Measurements from ENCODE around the gene CCDC136. TPM values are rescaled to one million over a fixed set of nuclear protein-coding genes. Genes with fewer than 3 reads are reported as not detected.

CCDC136 gene
- total RNA-seq = 0.33 and 1.6 TPM in 2 replicates

DNA sequence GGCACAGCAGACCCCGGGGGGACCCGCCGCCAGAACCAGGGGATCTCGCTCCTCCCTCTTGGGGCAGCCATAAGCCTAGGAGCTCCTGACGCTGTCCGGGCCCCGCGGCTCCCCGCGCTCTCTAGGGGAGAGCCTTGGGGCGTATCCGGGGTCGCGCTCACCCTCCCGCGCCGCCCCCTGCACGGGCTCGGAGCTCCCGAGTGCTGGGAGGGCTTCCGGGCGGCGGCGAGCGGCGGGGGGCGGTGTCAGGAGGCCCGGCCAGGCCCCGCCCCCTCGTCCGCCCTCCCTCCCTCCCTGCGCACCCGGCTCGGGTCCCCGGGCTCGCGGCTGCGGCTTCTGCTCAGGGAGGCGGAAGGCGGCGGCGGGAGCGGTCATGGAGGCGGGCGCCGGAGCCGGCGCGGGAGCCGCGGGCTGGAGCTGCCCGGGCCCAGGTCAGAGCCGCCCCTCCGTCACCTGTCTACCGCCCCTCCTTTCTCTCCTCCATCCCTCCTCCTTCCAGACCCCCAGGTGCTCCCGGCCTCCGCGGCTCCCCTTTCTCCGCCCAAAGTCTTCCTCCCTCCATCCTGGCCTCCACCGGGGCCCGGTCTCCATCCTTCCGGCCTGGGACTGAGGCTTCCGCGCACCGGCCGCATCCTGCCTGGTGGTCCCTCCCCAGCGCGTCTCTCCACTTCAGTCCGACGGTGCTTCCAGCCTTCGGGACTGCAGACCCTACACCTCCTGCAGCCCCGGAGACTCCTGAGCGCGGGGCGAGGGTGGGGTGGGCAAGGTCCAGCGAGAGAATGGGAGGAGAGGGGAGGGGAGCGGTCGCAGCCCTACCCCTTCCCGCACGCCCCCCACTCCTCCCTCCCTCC is at the start of gene CCDC136:
TSS of gene CCDC136 (plus strand) at position 848 of the 851 bp plus-strand sequence. CDS start 444 bp downstream, outside the sequence.

DNA sequence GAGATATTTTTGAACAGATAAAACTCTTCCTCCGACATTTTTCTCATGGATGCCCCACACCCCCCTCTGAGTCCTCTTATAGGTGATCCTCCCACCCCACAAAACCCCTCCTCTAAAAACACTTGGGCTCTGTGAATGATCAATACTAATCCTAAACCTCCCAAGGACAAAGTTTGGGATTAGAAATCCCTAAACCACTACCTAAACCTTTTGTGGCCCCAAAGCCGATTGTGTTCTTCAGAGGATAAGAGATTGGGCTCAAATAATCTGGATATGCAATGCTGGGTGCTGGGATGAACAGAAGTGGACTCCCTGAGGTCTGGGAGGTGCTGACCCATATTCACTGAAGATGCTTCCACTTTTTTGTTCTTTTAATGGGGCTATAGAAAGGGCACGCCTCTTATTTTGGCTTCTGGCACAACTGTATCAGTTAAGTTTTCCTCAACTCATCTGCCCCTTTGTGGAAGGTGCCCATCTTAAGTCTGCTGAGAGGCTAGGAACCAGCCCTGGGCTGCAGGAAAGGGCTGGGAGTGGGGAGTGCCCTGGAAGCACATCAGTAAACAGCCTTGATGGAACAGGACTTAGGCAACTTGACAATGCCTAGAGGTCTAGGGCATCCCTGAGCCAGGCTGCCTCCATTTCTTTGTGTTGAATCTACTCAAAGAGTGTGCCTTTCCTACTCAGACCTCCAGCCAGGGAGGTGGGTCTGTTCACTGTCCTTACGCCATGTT is 15.9 kb upstream of the CCDC136 start, which contains the start of gene OPN1SW:
TSS of gene OPN1SW (minus strand) at position 51 of the 731 bp plus-strand sequence. CDS start at position 38, 13 bp downstream.

DNA sequence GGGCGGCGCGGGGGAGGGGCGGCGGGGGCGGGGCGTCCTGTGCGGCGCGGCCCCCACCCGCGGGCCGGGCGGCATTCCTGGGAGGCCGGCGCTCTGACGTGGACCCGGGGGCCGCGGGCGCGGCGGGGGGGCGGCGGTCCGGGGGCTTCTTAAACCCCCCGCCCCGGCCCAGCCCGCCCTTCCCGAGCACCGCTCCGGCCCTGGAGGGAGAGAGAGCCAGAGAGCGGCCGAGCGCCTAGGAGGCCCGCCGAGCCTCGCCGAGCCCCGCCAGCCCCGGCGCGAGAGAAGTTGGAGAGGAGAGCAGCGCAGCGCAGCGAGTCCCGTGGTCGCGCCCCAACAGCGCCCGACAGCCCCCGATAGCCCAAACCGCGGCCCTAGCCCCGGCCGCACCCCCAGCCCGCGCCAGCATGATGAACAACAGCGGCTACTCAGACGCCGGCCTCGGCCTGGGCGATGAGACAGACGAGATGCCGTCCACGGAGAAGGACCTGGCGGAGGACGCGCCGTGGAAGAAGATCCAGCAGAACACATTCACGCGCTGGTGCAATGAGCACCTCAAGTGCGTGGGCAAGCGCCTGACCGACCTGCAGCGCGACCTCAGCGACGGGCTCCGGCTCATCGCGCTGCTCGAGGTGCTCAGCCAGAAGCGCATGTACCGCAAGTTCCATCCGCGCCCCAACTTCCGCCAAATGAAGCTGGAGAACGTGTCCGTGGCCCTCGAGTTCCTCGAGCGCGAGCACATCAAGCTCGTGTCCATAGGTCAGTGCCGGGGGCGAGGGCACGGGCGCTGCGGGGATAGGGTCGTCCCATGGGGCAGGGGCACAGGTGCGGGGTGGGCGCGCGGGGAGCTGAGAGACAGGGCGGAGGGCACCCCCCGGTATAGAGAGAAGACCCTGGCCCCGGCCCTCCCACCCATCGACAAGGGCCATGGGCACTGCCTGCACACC is 38.7 kb downstream of the CCDC136 start, which contains the start of gene FLNC:
TSS of gene FLNC (plus strand) at position 176 of the 947 bp plus-strand sequence. CDS start at position 408, 232 bp downstream.

DNA sequence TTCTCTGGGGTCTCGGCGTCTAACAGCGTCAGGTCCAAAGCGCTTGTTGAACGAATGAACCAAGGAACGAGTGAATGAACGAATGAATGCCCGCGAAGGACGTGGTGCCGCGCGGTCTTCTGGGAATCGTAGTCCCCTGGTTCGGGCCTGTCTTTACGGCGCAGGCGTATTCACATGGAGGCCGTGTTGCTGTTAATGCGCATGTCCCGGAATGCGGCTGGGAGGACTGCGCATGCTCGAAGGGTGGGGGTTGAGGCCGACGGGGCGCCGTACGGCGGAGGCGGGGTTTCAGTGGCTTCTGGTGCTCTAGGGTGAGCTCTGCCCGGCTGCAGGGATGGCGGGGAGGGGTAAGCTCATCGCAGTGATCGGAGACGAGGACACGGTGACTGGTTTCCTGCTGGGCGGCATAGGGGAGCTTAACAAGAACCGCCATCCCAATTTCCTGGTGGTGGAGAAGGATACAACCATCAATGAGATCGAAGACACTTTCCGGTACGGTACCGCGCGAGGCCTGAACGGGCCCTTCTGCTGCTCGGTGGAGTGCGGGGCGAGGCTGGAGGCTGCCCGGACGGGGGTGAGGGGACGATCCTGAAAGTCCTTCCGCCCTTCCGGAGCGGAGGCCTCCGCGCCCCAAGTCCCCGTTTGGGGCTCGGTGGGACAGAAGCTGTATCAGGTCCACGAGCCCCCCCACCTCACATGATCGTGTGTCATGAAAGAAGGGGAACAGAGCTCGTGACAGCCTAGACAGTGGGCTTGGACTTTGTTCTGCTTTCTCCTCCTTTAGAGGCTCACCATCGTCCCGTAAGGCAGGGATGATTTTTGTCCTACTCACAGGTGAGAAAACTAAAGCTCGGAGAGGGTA is 71.0 kb downstream of the CCDC136 start, which contains the start of gene ATP6V1F:
TSS of gene ATP6V1F (plus strand) at position 286 of the 862 bp plus-strand sequence. CDS start at position 335, 49 bp downstream.

Other genes with a start within 250 kb of the CCDC136 start
- 0.09 and 0.33 TPM in 2 replicates for gene GARIN1A, start 119.7 kb upstream of the CCDC136 start, total RNA-seq
- gene CALU, start 52.6 kb upstream of the CCDC136 start, total RNA-seq = 266 and 321 TPM in 2 replicates
- not detected in 2 replicates for gene OPN1SW, start 16.2 kb upstream of the CCDC136 start, total RNA-seq
- 98.2 and 119 TPM in 2 replicates for gene FLNC, start 38.4 kb downstream of the CCDC136 start, total RNA-seq
- 66.6 and 88.1 TPM in 2 replicates for gene ATP6V1F, start 70.9 kb downstream of the CCDC136 start, total RNA-seq
- gene KCP, start 118.7 kb downstream of the CCDC136 start, total RNA-seq = not detected in 2 replicates
- under 0.01 and 0.09 TPM in 2 replicates for gene IRF5, start 146.0 kb downstream of the CCDC136 start, total RNA-seq